Osteoblast (primary cell): ENCODE results near the gene ABCD1. TPM values are rescaled to one million over a fixed set of nuclear protein-coding genes. Genes with fewer than 3 reads are reported as not detected.

Experiments
- DNase-seq: peaks from one replicate; pipeline ENCODE4 v3.0.0; 2011; ENCODE audit warnings: low spot score, mixed read lengths; ENCODE audit not compliant: insufficient read length; ENCODE audit errors: missing footprints
- H2AFZ ChIP-seq: 2 replicates; pipeline ENCODE4 v1.6.0; 2011; ENCODE audit warnings: mild to moderate bottlenecking, low read length
- H3K27ac ChIP-seq: 2 replicates; pipeline ENCODE4 v1.5.1; 2011; ENCODE audit warnings: mild to moderate bottlenecking, low read depth, low read length, moderate library complexity
- H3K27me3 ChIP-seq: 2 replicates; pipeline ENCODE4 v1.6.0; 2012; ENCODE audit warnings: mild to moderate bottlenecking, control low read depth, inconsistent platforms, low read length, moderate library complexity; ENCODE audit not compliant: insufficient read depth
- H3K36me3 ChIP-seq: 2 replicates; pipeline ENCODE4 v1.5.1; 2011; ENCODE audit warnings: mild to moderate bottlenecking, low read length, control low read depth, moderate library complexity; ENCODE audit not compliant: insufficient read depth
- H3K4me1 ChIP-seq: 2 replicates; pipeline ENCODE4 v1.5.1; 2011; ENCODE audit warnings: mild to moderate bottlenecking, low read length, control low read depth, moderate library complexity; ENCODE audit not compliant: insufficient read depth
- H3K4me2 ChIP-seq: 2 replicates; pipeline ENCODE4 v1.6.0; 2011; ENCODE audit warnings: mild to moderate bottlenecking, low read length; ENCODE audit not compliant: insufficient read depth
- H3K4me3 ChIP-seq: fragments of 200-600 bp; sonication (generic); 3 replicates; pipeline ENCODE4 v1.5.1; 2012; ENCODE audit warnings: mild to moderate bottlenecking, low read length, inconsistent platforms; ENCODE audit not compliant: insufficient read depth
- H3K79me2 ChIP-seq: 2 replicates; pipeline ENCODE4 v1.6.0; 2012; ENCODE audit warnings: mild to moderate bottlenecking, low read length, control low read depth, inconsistent platforms; ENCODE audit not compliant: insufficient read depth
- H3K9me3 ChIP-seq: 2 replicates; pipeline ENCODE4 v1.5.1; 2011; ENCODE audit warnings: low read depth, low read length, control low read depth
- H4K20me1 ChIP-seq: 2 replicates; pipeline ENCODE4 v1.6.0; 2012; ENCODE audit warnings: mild to moderate bottlenecking, low read length, control low read depth; ENCODE audit not compliant: insufficient read depth
- CTCF ChIP-seq: IDR thresholded peaks from 2 replicates; pipeline ENCODE4 v1.5.1; 2011; ENCODE audit warnings: mild to moderate bottlenecking, low read depth, low read length, moderate library complexity; ENCODE audit errors: extremely low read depth
- total RNA-seq: library from RNA; depleted of rRNA; stranded (reverse); fragments of >200 nt; gene quantifications from 2 replicates; pipeline ENCODE4 v1.2.3, GENCODE V29; 2012

ABCD1 gene
- total RNA-seq, 1 donor: 16.3 TPM

GRCh38 chrX:153700376-153700945 lies 24.2 kb upstream of the ABCD1 start:
- no peak overlapping the region for H3K4me2 ChIP-seq
- no peaks in the 10 kb centered on the region for H3K79me2 ChIP-seq
- no peak for TF ChIP-seq CTCF
- no peaks in the 10 kb centered on the region for H3K27me3 ChIP-seq
- H3K4me3 ChIP-seq: no peak overlapping the region
- no peaks in the 10 kb centered on the region for H4K20me1 ChIP-seq
- H3K9me3 ChIP-seq: no peaks in the 10 kb centered on the region
- H3K27ac ChIP-seq: no peak overlapping the region
- H3K4me1 ChIP-seq: no peaks in the 10 kb centered on the region
- no peak for DNase-seq
- no peaks in the 10 kb centered on the region for H3K36me3 ChIP-seq
- no peak overlapping the region for H2AFZ ChIP-seq

- H3K27me3 ChIP-seq: no peaks in the 10 kb centered on the region
- H3K4me3 ChIP-seq: no peak overlapping the region
- no peak overlapping the region for H3K4me2 ChIP-seq
- H3K9me3 ChIP-seq: no peaks in the 10 kb centered on the region
- H4K20me1 ChIP-seq: no peaks in the 10 kb centered on the region
- H3K4me1 ChIP-seq: no peaks in the 10 kb centered on the region
- DNase-seq: no peak
- H3K36me3 ChIP-seq: no peaks in the 10 kb centered on the region
- no peaks in the 10 kb centered on the region for H3K79me2 ChIP-seq
- TF ChIP-seq CTCF: no peak
- no peak overlapping the region for H3K27ac ChIP-seq
- no peak overlapping the region for H2AFZ ChIP-seq
Measured at GRCh38 chrX:153700967-153701366, 23.7 kb upstream of the ABCD1 start.

GRCh38 chrX:153701706-153702105 lies 22.9 kb upstream of the ABCD1 start:
- Histone ChIP-seq H4K20me1 (peaks cover under 1% of the 10 kb centered on the region), H3K9me3 (no peaks in the 10 kb centered on the region), H3K4me3 (no peak overlapping the region), H3K79me2 (no peaks in the 10 kb centered on the region), H3K27me3 (no peaks in the 10 kb centered on the region), H3K4me1 (no peaks in the 10 kb centered on the region), H3K4me2 (no peak overlapping the region), H2AFZ (no peak overlapping the region), H3K36me3 (no peaks in the 10 kb centered on the region), H3K27ac (no peak overlapping the region)
- no peak for TF ChIP-seq CTCF
- no peak for DNase-seq

- no peak for DNase-seq
- Histone ChIP-seq H3K79me2 (no peaks in the 10 kb centered on the region), H4K20me1 (peaks cover 3% of the 10 kb centered on the region), H3K4me3 (no peak overlapping the region), H3K27ac (no peak overlapping the region), H3K4me2 (no peak overlapping the region), H3K36me3 (no peaks in the 10 kb centered on the region), H3K27me3 (no peaks in the 10 kb centered on the region), H3K9me3 (no peaks in the 10 kb centered on the region), H2AFZ (no peak overlapping the region), H3K4me1 (no peaks in the 10 kb centered on the region)
- TF ChIP-seq CTCF: no peak
Measured at GRCh38 chrX:153702336-153703035, 22.2 kb upstream of the ABCD1 start.
